Smooth muscle cell (in vitro differentiated cells): Measurements from ENCODE around the gene ALPK3. TPM values are rescaled to one million over a fixed set of nuclear protein-coding genes. Genes with fewer than 3 reads are reported as not detected.

Experiments used
- DNase-seq: peaks from one replicate; lab custom pipeline; 2025; ENCODE audit not compliant: unreplicated experiment; lab: John Stamatoyannopoulos, UW
- H2AFZ ChIP-seq: fragments of 200-600 bp; sonication (generic); 2 replicates; pipeline ENCODE4 v1.6.0; 2016; ENCODE audit warnings: antibody characterized with exemption, low read depth, mild to moderate bottlenecking
- H3F3A ChIP-seq: fragments of 200-600 bp; sonication (generic); 2 replicates; pipeline ENCODE4 v1.6.0; 2017; ENCODE audit warnings: antibody characterized with exemption, low read depth
- H3K27ac ChIP-seq: fragments of 200-600 bp; sonication (generic); 2 replicates; pipeline ENCODE4 v1.5.1; 2016; ENCODE audit warnings: low read depth, mild to moderate bottlenecking
- H3K27me3 ChIP-seq: fragments of 200-600 bp; sonication (generic); 2 replicates; pipeline ENCODE4 v1.6.1; 2016; ENCODE audit warnings: low read depth, mild to moderate bottlenecking
- H3K36me3 ChIP-seq: fragments of 200-600 bp; sonication (generic); 2 replicates; pipeline ENCODE4 v1.5.1; 2016; ENCODE audit warnings: low read depth
- H3K4me1 ChIP-seq: fragments of 200-600 bp; sonication (generic); 2 replicates; pipeline ENCODE4 v1.5.1; 2016; ENCODE audit warnings: low read depth
- H3K4me2 ChIP-seq: fragments of 200-600 bp; sonication (generic); 2 replicates; pipeline ENCODE4 v1.6.0; 2016; ENCODE audit warnings: mild to moderate bottlenecking
- H3K4me3 ChIP-seq: fragments of 200-600 bp; sonication (generic); 2 replicates; pipeline ENCODE4 v1.5.1; 2016; ENCODE audit warnings: mild to moderate bottlenecking
- H3K79me2 ChIP-seq: fragments of 200-600 bp; sonication (generic); 2 replicates; pipeline ENCODE4 v1.6.0; 2016; ENCODE audit warnings: low read depth, mild to moderate bottlenecking
- H3K9ac ChIP-seq: fragments of 200-600 bp; sonication (generic); 2 replicates; pipeline ENCODE4 v1.6.0; 2016; ENCODE audit warnings: low read depth
- H3K9me3 ChIP-seq: fragments of 200-600 bp; sonication (generic); replicated peaks from 2 replicates; pipeline ENCODE4 v1.5.1; 2016; ENCODE audit warnings: low read depth
- H4K20me1 ChIP-seq: fragments of 200-600 bp; sonication (generic); 2 replicates; pipeline ENCODE4 v1.6.0; 2016; ENCODE audit warnings: low read depth
- CTCF ChIP-seq: fragments of 200-600 bp; sonication (generic); IDR thresholded peaks from 2 replicates; pipeline ENCODE4 v1.5.1; 2017; ENCODE audit warnings: borderline replicate concordance, mild to moderate bottlenecking, antibody characterized with exemption; ENCODE audit not compliant: insufficient read depth, poor library complexity, severe bottlenecking
- WGBS: methylation state at CpG from one replicate; pipeline ENCODE4 v1.1.7; 2016; ENCODE audit warnings: low lambda C conversion rate; 5-methylcytosine and 5-hydroxymethylcytosine counted together
- polyA plus RNA-seq: library from polyadenylated mRNA; unstranded; fragments of >200 nt; fragmentation: Nextera tagmentation; extraction: Ambion mirVana; gene quantifications from 2 replicates; pipeline ENCODE4 v1.2.1, GENCODE V29; 2016
- total RNA-seq: library from RNA; depleted of rRNA; stranded (reverse); fragments of >200 nt; gene quantifications from 2 replicates; pipeline ENCODE4 v1.2.3, GENCODE V29; 2014

The ALPK3 gene
- total and polyA plus RNA-seq, 2 experiments from 2014 or later: 3.5 to 18.8 TPM

GRCh38 chr15:84879088-84879780, 62.1 kb downstream of the ALPK3 start:
- DNase-seq: no peak
- Histone ChIP-seq H4K20me1 (no peaks in the 10 kb centered on the region), H3K4me1 (no peaks in the 10 kb centered on the region), H3F3A (no peaks in the 10 kb centered on the region), H3K79me2 (no peaks in the 10 kb centered on the region), H3K4me3 (no peak overlapping the region), H3K27ac (no peak overlapping the region), H3K36me3 (no peaks in the 10 kb centered on the region), H3K27me3 (no peaks in the 10 kb centered on the region), H3K9ac (no peak overlapping the region), H3K9me3 (no peaks in the 10 kb centered on the region), H3K4me2 (no peak overlapping the region), H2AFZ (no peak overlapping the region)
- 95% methylated on average over 11 of the region's 11 CpGs for WGBS
- no peak for TF ChIP-seq CTCF

- no peak overlapping the region for H3K27ac ChIP-seq
- no peak overlapping the region for H3K9ac ChIP-seq
- H3K9me3 ChIP-seq: no peaks in the 10 kb centered on the region
- no peak for TF ChIP-seq CTCF
- no peaks in the 10 kb centered on the region for H3F3A ChIP-seq
- H3K4me2 ChIP-seq: no peak overlapping the region
- no peaks in the 10 kb centered on the region for H3K79me2 ChIP-seq
- no peaks in the 10 kb centered on the region for H3K4me1 ChIP-seq
- H2AFZ ChIP-seq: no peak overlapping the region
- WGBS: 91% methylated on average over 3 of the region's 3 CpGs
- no peak overlapping the region for H3K4me3 ChIP-seq
- H3K27me3 ChIP-seq: no peaks in the 10 kb centered on the region
- no peak for DNase-seq
- no peaks in the 10 kb centered on the region for H4K20me1 ChIP-seq
- no peaks in the 10 kb centered on the region for H3K36me3 ChIP-seq
Measured at GRCh38 chr15:84880007-84880406, 62.9 kb downstream of the ALPK3 start.

GRCh38 chr15:84880822-84881519, 63.8 kb downstream of the ALPK3 start:
- H3K9ac ChIP-seq: no peak overlapping the region
- H3K36me3 ChIP-seq: no peaks in the 10 kb centered on the region
- no peak for TF ChIP-seq CTCF
- H3K27ac ChIP-seq: no peak overlapping the region
- no peaks in the 10 kb centered on the region for H3K27me3 ChIP-seq
- H3K4me1 ChIP-seq: no peaks in the 10 kb centered on the region
- no peaks in the 10 kb centered on the region for H3K9me3 ChIP-seq
- no peaks in the 10 kb centered on the region for H4K20me1 ChIP-seq
- no peak overlapping the region for H3K4me3 ChIP-seq
- 92% methylated on average over 8 of the region's 8 CpGs for WGBS
- no peak overlapping the region for H2AFZ ChIP-seq
- DNase-seq: no peak
- H3F3A ChIP-seq: no peaks in the 10 kb centered on the region
- no peak overlapping the region for H3K4me2 ChIP-seq
- H3K79me2 ChIP-seq: no peaks in the 10 kb centered on the region

GRCh38 chr15:84881520-84881830, 64.3 kb downstream of the ALPK3 start:
- no peaks in the 10 kb centered on the region for H3K27me3 ChIP-seq
- no peak overlapping the region for H3K4me2 ChIP-seq
- H3K4me1 ChIP-seq: no peaks in the 10 kb centered on the region
- H2AFZ ChIP-seq: no peak overlapping the region
- H3K9me3 ChIP-seq: no peaks in the 10 kb centered on the region
- H3F3A ChIP-seq: no peaks in the 10 kb centered on the region
- 90% methylated on average over 7 of the region's 7 CpGs for WGBS
- no peaks in the 10 kb centered on the region for H3K36me3 ChIP-seq
- H4K20me1 ChIP-seq: no peaks in the 10 kb centered on the region
- H3K27ac ChIP-seq: no peak overlapping the region
- DNase-seq: no peak
- H3K4me3 ChIP-seq: no peak overlapping the region
- no peaks in the 10 kb centered on the region for H3K79me2 ChIP-seq
- TF ChIP-seq CTCF: no peak
- H3K9ac ChIP-seq: no peak overlapping the region
